ENCODE measurements around the gene FERMT2. TPM values are rescaled to one million over a fixed set of nuclear protein-coding genes. Genes with fewer than 3 reads are reported as not detected.

Gene FERMT2
- total RNA-seq, 4 donors from 2014 or later, result 364 to 398 (median 388) TPM

DNA sequence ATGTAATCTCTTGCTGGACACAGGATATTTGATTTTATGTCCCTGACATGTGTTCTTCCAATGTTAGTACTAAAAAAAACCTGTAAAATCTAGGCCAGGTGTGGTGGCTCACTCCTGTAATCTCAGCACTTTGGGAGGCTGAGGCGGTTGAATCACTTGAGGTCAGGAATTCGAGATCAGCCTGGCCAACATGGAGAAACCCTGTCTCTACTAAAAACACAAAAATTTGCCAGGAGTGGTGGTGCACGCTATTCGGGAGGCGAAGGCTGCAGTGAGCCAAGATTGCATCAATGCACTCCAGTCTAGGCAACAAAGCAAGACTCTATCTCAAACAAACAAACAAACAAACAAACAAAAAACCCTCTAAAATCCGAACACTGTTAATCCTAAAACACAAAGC lies 68.0 kb downstream of the FERMT2 start:
- no peak overlapping the region for H3K4me3 ChIP-seq
- 86 to 87% methylated on average over 4 to 6 of the region's 6 CpGs for WGBS, 2 donors (ENCODE audit: low coverage in 1 of 2)
- ATAC-seq, result no peak
- H3K9me3 ChIP-seq, result no peaks in the 10 kb centered on the region
- TF ChIP-seq POLR2A (IDR thresholded peaks at IDR 0.05), result no peak
- TF ChIP-seq EP300 (IDR thresholded peaks at IDR 0.05), result no peak
- no peak for TF ChIP-seq POLR2AphosphoS5 (IDR thresholded peaks at IDR 0.05)
- TF ChIP-seq, protein P1, sequence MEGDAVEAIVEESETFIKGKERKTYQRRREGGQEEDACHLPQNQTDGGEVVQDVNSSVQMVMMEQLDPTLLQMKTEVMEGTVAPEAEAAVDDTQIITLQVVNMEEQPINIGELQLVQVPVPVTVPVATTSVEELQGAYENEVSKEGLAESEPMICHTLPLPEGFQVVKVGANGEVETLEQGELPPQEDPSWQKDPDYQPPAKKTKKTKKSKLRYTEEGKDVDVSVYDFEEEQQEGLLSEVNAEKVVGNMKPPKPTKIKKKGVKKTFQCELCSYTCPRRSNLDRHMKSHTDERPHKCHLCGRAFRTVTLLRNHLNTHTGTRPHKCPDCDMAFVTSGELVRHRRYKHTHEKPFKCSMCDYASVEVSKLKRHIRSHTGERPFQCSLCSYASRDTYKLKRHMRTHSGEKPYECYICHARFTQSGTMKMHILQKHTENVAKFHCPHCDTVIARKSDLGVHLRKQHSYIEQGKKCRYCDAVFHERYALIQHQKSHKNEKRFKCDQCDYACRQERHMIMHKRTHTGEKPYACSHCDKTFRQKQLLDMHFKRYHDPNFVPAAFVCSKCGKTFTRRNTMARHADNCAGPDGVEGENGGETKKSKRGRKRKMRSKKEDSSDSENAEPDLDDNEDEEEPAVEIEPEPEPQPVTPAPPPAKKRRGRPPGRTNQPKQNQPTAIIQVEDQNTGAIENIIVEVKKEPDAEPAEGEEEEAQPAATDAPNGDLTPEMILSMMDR (IDR thresholded peaks at IDR 0.05), result no peak
- H3K4me1 ChIP-seq, result peaks cover 2 to 88% (median 14%) of the 10 kb centered on the region in 3 donors
- H3K36me3 ChIP-seq, result peaks cover 0 to 58% of the 10 kb centered on the region in 2 donors
- H3K27ac ChIP-seq, result peak overlapping the region in 1 of 4 donors; percentile 12
- no peaks in the 10 kb centered on the region for H3K27me3 ChIP-seq

DNA sequence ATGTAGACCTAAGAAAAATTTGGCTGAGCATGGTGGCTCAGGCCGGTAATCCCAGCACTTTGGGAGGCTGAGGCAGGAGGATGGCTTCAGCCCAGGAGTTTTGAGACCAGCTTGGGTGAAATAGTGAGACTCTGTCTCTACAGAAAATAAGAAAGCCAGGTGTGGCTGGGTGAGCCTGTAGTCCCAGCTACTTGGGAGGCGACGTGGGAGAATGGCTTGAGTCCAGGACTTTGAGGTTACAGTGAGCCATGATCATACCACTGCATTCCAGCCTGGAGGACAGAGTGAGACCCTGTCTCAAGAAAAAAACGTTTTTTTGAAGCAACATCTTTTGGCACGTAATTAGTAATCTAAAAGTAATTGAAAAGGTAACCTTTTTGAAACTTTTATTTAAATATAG lies 70.9 kb downstream of the FERMT2 start:
- ATAC-seq, result no peak
- peaks cover 2 to 99% (median 14%) of the 10 kb centered on the region in 3 donors for H3K4me1 ChIP-seq
- no peaks in the 10 kb centered on the region for H3K9me3 ChIP-seq
- no peak overlapping the region for H3K4me3 ChIP-seq
- WGBS, 2 donors (ENCODE audit: low coverage in 1 of 2), result 49 to 67% methylated on average over 5 of the region's 5 CpGs
- H3K36me3 ChIP-seq, result peaks cover 0 to 69% of the 10 kb centered on the region in 2 donors
- TF ChIP-seq POLR2AphosphoS5 (IDR thresholded peaks at IDR 0.05), result no peak
- TF ChIP-seq POLR2A (IDR thresholded peaks at IDR 0.05), result no peak
- TF ChIP-seq EP300 (IDR thresholded peaks at IDR 0.05), result no peak
- TF ChIP-seq, protein P1 (IDR thresholded peaks at IDR 0.05), result no peak
- H3K27me3 ChIP-seq, result no peaks in the 10 kb centered on the region
- H3K27ac ChIP-seq, result peak overlapping the region in 3 of 4 donors; percentile 47 to 58 (median 58)

DNA sequence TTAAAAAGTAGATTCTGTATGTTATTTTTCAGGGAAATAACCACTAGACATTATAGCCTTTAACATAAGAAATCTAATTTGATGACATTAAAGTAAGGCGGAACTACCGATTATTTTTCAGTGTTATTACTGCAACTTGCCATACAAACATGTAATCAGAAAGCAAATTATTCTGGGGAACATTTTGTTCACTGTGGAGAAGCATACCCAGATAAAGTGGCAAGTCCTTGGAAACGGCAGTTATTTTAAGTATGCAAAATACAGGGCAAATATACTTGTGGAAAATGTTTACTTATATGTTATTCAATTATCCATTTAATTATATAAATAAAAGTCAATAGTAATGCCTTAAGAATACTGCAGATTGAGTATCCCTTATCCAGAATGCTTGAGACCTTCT lies 71.9 kb downstream of the FERMT2 start:
- H3K36me3 ChIP-seq, result peaks cover 0 to 69% of the 10 kb centered on the region in 2 donors

DNA sequence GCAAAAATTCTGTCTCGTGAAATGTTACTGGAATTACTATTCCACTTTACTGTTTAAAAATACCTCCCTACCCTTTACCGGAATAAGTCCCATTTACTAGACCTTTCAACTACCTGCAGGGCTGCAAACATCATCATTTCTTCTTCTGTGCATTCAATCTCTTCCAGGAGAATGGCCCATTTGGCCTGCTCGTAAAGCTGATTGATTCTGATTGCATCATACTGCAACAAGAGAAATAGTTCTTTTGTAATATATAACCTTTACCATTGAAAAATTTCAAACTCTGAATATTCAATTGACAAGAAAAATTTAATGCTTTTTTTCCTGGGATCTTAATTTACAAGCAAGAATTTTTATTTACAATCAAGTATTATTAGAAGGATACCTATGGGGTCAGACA lies 72.4 kb downstream of the FERMT2 start:
- Histone ChIP-seq H3K9me3 (no peaks in the 10 kb centered on the region), H3K27me3 (no peaks in the 10 kb centered on the region), H3K4me1 (peaks cover 2 to 91% (median 14%) of the 10 kb centered on the region in 3 donors), H3K36me3 (peaks cover 0 to 67% of the 10 kb centered on the region in 2 donors), H3K27ac (peak overlapping the region in 3 of 4 donors; percentile 13 to 58 (median 30)), H3K4me3 (no peak overlapping the region)
- no peak for ATAC-seq
- TF ChIP-seq POLR2AphosphoS5 (IDR thresholded peaks at IDR 0.05) (no peak), POLR2A (IDR thresholded peaks at IDR 0.05) (no peak), EP300 (IDR thresholded peaks at IDR 0.05) (no peak)
- TF ChIP-seq, protein P1 (IDR thresholded peaks at IDR 0.05), result no peak
- WGBS, 2 donors (ENCODE audit: low coverage in 1 of 2), result 39 to 46% methylated on average over 2 of the region's 3 CpGs

More for the DNA sequence above, 71.9 kb downstream of the FERMT2 start:
- Histone ChIP-seq H3K27ac (peak overlapping the region in 1 of 4 donors; percentile 58), H3K4me1 (peaks cover 2 to 91% (median 14%) of the 10 kb centered on the region in 3 donors), H3K4me3 (no peak overlapping the region), H3K27me3 (no peaks in the 10 kb centered on the region), H3K9me3 (no peaks in the 10 kb centered on the region)
- no peak for ATAC-seq
- no peak for TF ChIP-seq EP300 (IDR thresholded peaks at IDR 0.05)
- TF ChIP-seq, protein P1 (IDR thresholded peaks at IDR 0.05), result no peak
- TF ChIP-seq POLR2A (IDR thresholded peaks at IDR 0.05), result no peak
- TF ChIP-seq POLR2AphosphoS5 (IDR thresholded peaks at IDR 0.05), result no peak
- WGBS, 2 donors (ENCODE audit: low coverage in 1 of 2), result 77% methylated on average over 3 of the region's 3 CpGs

DNA sequence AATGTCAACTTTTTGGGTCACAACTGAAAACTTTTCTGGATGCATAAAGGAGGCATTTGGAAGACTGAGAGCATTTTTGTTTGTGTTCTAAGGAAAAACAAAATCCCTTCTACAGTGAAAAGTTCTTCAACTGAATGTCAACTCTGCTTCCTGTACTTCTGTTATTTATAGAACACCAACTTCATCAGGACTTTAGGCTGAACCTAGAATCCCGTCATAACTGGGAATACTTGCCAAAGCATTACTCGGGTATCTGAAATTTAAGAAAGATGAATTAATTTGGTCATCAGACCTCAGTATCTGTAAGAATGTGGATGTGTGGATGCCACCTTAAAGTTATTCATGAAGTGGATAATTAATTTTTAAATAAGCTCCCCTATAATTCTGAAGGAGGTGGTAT lies 73.2 kb downstream of the FERMT2 start:
- peak; percentile 57 for TF ChIP-seq POLR2AphosphoS5 (IDR thresholded peaks at IDR 0.05)
- TF ChIP-seq, protein P1 (IDR thresholded peaks at IDR 0.05), result no peak
- no peak for TF ChIP-seq EP300 (IDR thresholded peaks at IDR 0.05)
- TF ChIP-seq POLR2A (IDR thresholded peaks at IDR 0.05), result no peak
- H3K27me3 ChIP-seq, result no peaks in the 10 kb centered on the region
- peaks cover 2 to 88% (median 14%) of the 10 kb centered on the region in 3 donors for H3K4me1 ChIP-seq
- no peaks in the 10 kb centered on the region for H3K9me3 ChIP-seq
- H3K36me3 ChIP-seq, result peaks cover 0 to 71% of the 10 kb centered on the region in 2 donors
- WGBS, 2 donors (ENCODE audit: low coverage in 1 of 2), result 0 to 15% methylated on average over 2 of the region's 2 CpGs
- peak overlapping the region in 3 of 4 donors; percentile 14 to 58 (median 30) for H3K27ac ChIP-seq
- ATAC-seq, result peak; percentile 42
- H3K4me3 ChIP-seq, result no peak overlapping the region
